H9 (cell line): ENCODE data around the gene PSAPL1. TPM values are rescaled to one million over a fixed set of nuclear protein-coding genes. Genes with fewer than 3 reads are reported as not detected.

ENCODE experiments used
- DNase-seq: peaks from one replicate; pipeline ENCODE4 v3.0.0-alpha.2; 2017
- H2AFZ ChIP-seq: one replicate; pipeline ENCODE4 v1.6.1; 2013; ENCODE audit warnings: mild to moderate bottlenecking, low read length, control low read depth, moderate library complexity
- H2AK5ac ChIP-seq: 2 replicates; pipeline ENCODE4 v1.6.1; 2013; ENCODE audit warnings: low read length, control low read depth, mixed read lengths; ENCODE audit not compliant: insufficient read length
- H2BK120ac ChIP-seq: one replicate; pipeline ENCODE4 v1.6.1; 2013; ENCODE audit warnings: low read depth, mild to moderate bottlenecking, low read length, control low read depth, inconsistent platforms; ENCODE audit not compliant: poor library complexity, severe bottlenecking
- H2BK12ac ChIP-seq: 2 replicates; pipeline ENCODE4 v1.6.1; 2013; ENCODE audit warnings: low read length, control low read depth, mixed read lengths, low read depth; ENCODE audit not compliant: insufficient read length
- H2BK15ac ChIP-seq: 2 replicates; pipeline ENCODE4 v1.6.1; 2013; ENCODE audit warnings: low read depth, low read length, control low read depth
- H2BK20ac ChIP-seq: one replicate; pipeline ENCODE4 v1.6.1; 2013; ENCODE audit warnings: low read depth, mild to moderate bottlenecking, low read length, control low read depth, inconsistent platforms; ENCODE audit not compliant: poor library complexity, severe bottlenecking
- H2BK5ac ChIP-seq: 2 replicates; pipeline ENCODE4 v1.6.1; 2013; ENCODE audit warnings: low read length, control low read depth, mixed read lengths; ENCODE audit not compliant: insufficient read length
- H3K14ac ChIP-seq: 2 replicates; pipeline ENCODE4 v1.6.1; 2013; ENCODE audit warnings: low read length, control low read depth; ENCODE audit not compliant: insufficient read depth
- H3K18ac ChIP-seq: 2 replicates; pipeline ENCODE4 v1.6.1; 2013; ENCODE audit warnings: low read depth, mild to moderate bottlenecking, mixed read lengths, low read length, control low read depth; ENCODE audit not compliant: insufficient read length
- H3K23ac ChIP-seq: 2 replicates; pipeline ENCODE4 v1.6.1; 2013; ENCODE audit warnings: low read length, control low read depth, mixed read lengths, low read depth; ENCODE audit not compliant: insufficient read length
- H3K23me2 ChIP-seq: 2 replicates; pipeline ENCODE4 v1.6.1; 2013; ENCODE audit warnings: low read depth, mild to moderate bottlenecking, mixed read lengths, low read length, control low read depth; ENCODE audit not compliant: insufficient read length, poor library complexity, severe bottlenecking
- H3K27ac ChIP-seq: 2 replicates; pipeline ENCODE4 v1.5.1; 2013; ENCODE audit warnings: low read length, control low read depth, mixed read lengths, low read depth; ENCODE audit not compliant: insufficient read length
- H3K27me3 ChIP-seq: 2 replicates; pipeline ENCODE4 v1.6.1; 2013; ENCODE audit warnings: low read length, control low read depth, inconsistent platforms; ENCODE audit not compliant: insufficient read depth
- H3K4ac ChIP-seq: 2 replicates; pipeline ENCODE4 v1.6.1; 2013; ENCODE audit warnings: low read depth, mild to moderate bottlenecking, control low read depth, inconsistent platforms, low read length, moderate library complexity
- H3K4me1 ChIP-seq: 2 replicates; pipeline ENCODE4 v1.6.1; 2013; ENCODE audit warnings: low read length, control low read depth, inconsistent platforms; ENCODE audit not compliant: insufficient read depth
- H3K4me2 ChIP-seq: 2 replicates; pipeline ENCODE4 v1.6.1; 2013; ENCODE audit warnings: low read length, control low read depth, mixed read lengths; ENCODE audit not compliant: insufficient read length, insufficient read depth
- H3K56ac ChIP-seq: 2 replicates; pipeline ENCODE4 v1.6.1; 2013; ENCODE audit warnings: low read depth, mild to moderate bottlenecking, mixed read lengths, low read length, control low read depth; ENCODE audit not compliant: insufficient read length
- H3K79me1 ChIP-seq: 2 replicates; pipeline ENCODE4 v1.6.1; 2013; ENCODE audit warnings: low read depth, mild to moderate bottlenecking, moderate library complexity, low read length, control low read depth, inconsistent platforms; ENCODE audit not compliant: insufficient read depth, poor library complexity, severe bottlenecking
- H3K79me2 ChIP-seq: 2 replicates; pipeline ENCODE4 v1.6.1; 2013; ENCODE audit warnings: low read length, control low read depth, inconsistent platforms; ENCODE audit not compliant: insufficient read depth
- H3K9ac ChIP-seq: 2 replicates; pipeline ENCODE4 v1.6.1; 2013; ENCODE audit warnings: low read length, control low read depth, mixed read lengths; ENCODE audit not compliant: insufficient read length; ENCODE audit errors: extremely low read depth
- H3K9me3 ChIP-seq: one replicate; pipeline ENCODE4 v1.6.1; 2013; ENCODE audit warnings: low read depth, low read length, inconsistent platforms; ENCODE audit not compliant: control insufficient read depth
- H3T11ph ChIP-seq: one replicate; pipeline ENCODE4 v1.6.1; 2013; ENCODE audit warnings: mild to moderate bottlenecking, low read length, control low read depth, inconsistent platforms
- H4K20me1 ChIP-seq: one replicate; pipeline ENCODE4 v1.6.1; 2013; ENCODE audit not compliant: control insufficient read depth, insufficient read length, insufficient read depth
- H4K5ac ChIP-seq: 2 replicates; pipeline ENCODE4 v1.6.1; 2013; ENCODE audit warnings: low read depth, mild to moderate bottlenecking, mixed read lengths, low read length, control low read depth; ENCODE audit not compliant: insufficient read length
- H4K8ac ChIP-seq: replicated peaks from 2 replicates; pipeline ENCODE4 v1.6.1; 2013; ENCODE audit warnings: low read length, control low read depth, mixed read lengths, low read depth; ENCODE audit not compliant: insufficient read length
- H4K91ac ChIP-seq: 2 replicates; pipeline ENCODE4 v1.6.1; 2013; ENCODE audit warnings: low read depth, mild to moderate bottlenecking, moderate library complexity, mixed read lengths, low read length, control low read depth; ENCODE audit not compliant: insufficient read length
- H3K27ac Mint-ChIP-seq, 3 experiments: 2 replicates in 2 of 3; 3 replicates in 1 of 3; pipeline ENCODE4 v1.8.0; 2020 to 2021; ENCODE audit warnings: mixed read lengths in 3 of 3, mild to moderate bottlenecking in 1 of 3, moderate library complexity in 1 of 3
- H3K27me3 Mint-ChIP-seq: 2 replicates; pipeline ENCODE4 v1.8.0; 2021; ENCODE audit warnings: low read depth, mild to moderate bottlenecking, moderate library complexity, mixed read lengths
- H3K36me3 Mint-ChIP-seq, 3 experiments: 2 replicates in 2 of 3; 3 replicates in 1 of 3; pipeline ENCODE4 v1.8.0; 2020 to 2021; ENCODE audit warnings: low read depth in 3 of 3, mixed read lengths in 3 of 3; ENCODE audit not compliant: insufficient read depth in 1 of 3
- H3K4me1 Mint-ChIP-seq, 2 experiments: 2 replicates each; pipeline ENCODE4 v1.8.0; 2020; ENCODE audit warnings: mixed read lengths in 2 of 2
- H3K4me3 Mint-ChIP-seq, 2 experiments: 2 replicates in 1 of 2; 3 replicates in 1 of 2; pipeline ENCODE4 v1.8.0; 2020 to 2021; ENCODE audit warnings: mild to moderate bottlenecking in 2 of 2, mixed read lengths in 2 of 2, moderate library complexity in 1 of 2
- H3K9me3 Mint-ChIP-seq, 2 experiments: 2 replicates in 1 of 2; 3 replicates in 1 of 2; pipeline ENCODE4 v1.8.0; 2020; ENCODE audit warnings: mild to moderate bottlenecking in 2 of 2, mixed read lengths in 2 of 2, moderate library complexity in 1 of 2
- WGBS: extraction: QIAGEN DNeasy Blood & Tissue Kit; methylation state at CpG from one replicate; pipeline ENCODE4 v1.1.7; 2013; ENCODE audit warnings: missing lambda C conversion rate, low lambda C conversion rate, mixed read lengths; ENCODE audit not compliant: insufficient read length; ENCODE audit errors: extremely low coverage; 5-methylcytosine and 5-hydroxymethylcytosine counted together
- total RNA-seq: library from RNA; stranded (reverse); gene quantifications from 2 replicates; pipeline ENCODE4 v1.2.1, GENCODE V29; 2021
- TF ChIP-seq, protein P1 (sequence below): fragments of 200-600 bp; sonication (generic); conservative IDR thresholded peaks from 3 replicates; pipeline ENCODE4 v1.8.0; 2021; ENCODE audit warnings: antibody characterized with exemption, mild to moderate bottlenecking

Gene PSAPL1
- total RNA-seq, 1 experiment from 2014 or later: 0.04 TPM

DNA sequence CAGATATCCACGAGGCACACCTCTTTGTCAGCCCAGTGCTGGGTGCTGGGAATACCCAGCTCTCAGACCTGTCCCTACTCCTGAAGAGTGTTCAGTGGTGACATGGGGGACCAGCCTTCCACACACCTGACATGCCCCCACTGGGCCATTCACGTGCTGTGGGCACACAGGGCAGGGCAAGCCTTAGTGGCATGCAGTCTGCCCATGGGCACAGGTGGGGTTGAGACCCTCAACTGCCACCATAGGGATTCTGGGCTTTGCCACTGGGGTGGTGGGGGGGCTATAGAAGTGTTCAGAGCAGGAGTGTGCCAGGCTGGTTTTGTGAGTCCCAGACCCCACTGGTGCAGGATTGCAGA, 16.7 kb upstream of the PSAPL1 start:
- no peak overlapping the region for H3K4ac ChIP-seq
- no peaks in the 10 kb centered on the region for H3K27me3 ChIP-seq
- H4K91ac ChIP-seq: no peak overlapping the region
- no peaks in the 10 kb centered on the region for H3K4me1 Mint-ChIP-seq
- no peak overlapping the region for H2BK5ac ChIP-seq
- DNase-seq: no peak
- H4K5ac ChIP-seq: no peak overlapping the region
- H2BK120ac ChIP-seq: no peak overlapping the region
- TF ChIP-seq, protein P1, sequence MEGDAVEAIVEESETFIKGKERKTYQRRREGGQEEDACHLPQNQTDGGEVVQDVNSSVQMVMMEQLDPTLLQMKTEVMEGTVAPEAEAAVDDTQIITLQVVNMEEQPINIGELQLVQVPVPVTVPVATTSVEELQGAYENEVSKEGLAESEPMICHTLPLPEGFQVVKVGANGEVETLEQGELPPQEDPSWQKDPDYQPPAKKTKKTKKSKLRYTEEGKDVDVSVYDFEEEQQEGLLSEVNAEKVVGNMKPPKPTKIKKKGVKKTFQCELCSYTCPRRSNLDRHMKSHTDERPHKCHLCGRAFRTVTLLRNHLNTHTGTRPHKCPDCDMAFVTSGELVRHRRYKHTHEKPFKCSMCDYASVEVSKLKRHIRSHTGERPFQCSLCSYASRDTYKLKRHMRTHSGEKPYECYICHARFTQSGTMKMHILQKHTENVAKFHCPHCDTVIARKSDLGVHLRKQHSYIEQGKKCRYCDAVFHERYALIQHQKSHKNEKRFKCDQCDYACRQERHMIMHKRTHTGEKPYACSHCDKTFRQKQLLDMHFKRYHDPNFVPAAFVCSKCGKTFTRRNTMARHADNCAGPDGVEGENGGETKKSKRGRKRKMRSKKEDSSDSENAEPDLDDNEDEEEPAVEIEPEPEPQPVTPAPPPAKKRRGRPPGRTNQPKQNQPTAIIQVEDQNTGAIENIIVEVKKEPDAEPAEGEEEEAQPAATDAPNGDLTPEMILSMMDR: no peak
- peaks cover 15% of the 10 kb centered on the region for H3K27me3 Mint-ChIP-seq
- H4K20me1 ChIP-seq: no peaks in the 10 kb centered on the region
- no peak overlapping the region for H3K56ac ChIP-seq
- H3K36me3 Mint-ChIP-seq: no peaks in the 10 kb centered on the region; a peak in 1 of 7 replicates
- no peak overlapping the region for H3K9ac ChIP-seq
- no peak overlapping the region for H2AK5ac ChIP-seq
- no peak overlapping the region for H3K27ac ChIP-seq
- no peak overlapping the region for H3K4me2 ChIP-seq
- no peak overlapping the region for H2BK15ac ChIP-seq
- H3K79me1 ChIP-seq: no peaks in the 10 kb centered on the region
- H3K9me3 Mint-ChIP-seq: no peaks in the 10 kb centered on the region; a peak in 1 of 5 replicates
- no peak overlapping the region for H4K8ac ChIP-seq
- no peak overlapping the region for H3T11ph ChIP-seq
- no peaks in the 10 kb centered on the region for H3K9me3 ChIP-seq
- H3K4me1 ChIP-seq: no peaks in the 10 kb centered on the region
- no peak overlapping the region for H3K23ac ChIP-seq
- H2BK12ac ChIP-seq: no peak overlapping the region
- H3K23me2 ChIP-seq: no peaks in the 10 kb centered on the region
- WGBS: no CpG with 5 or more reads among the region's 2 CpGs
- no peaks in the 10 kb centered on the region for H3K79me2 ChIP-seq
- H3K4me3 Mint-ChIP-seq: no peak overlapping the region
- no peak overlapping the region for H3K27ac Mint-ChIP-seq
- H2BK20ac ChIP-seq: no peak overlapping the region
- H3K14ac ChIP-seq: no peak overlapping the region
- no peak overlapping the region for H2AFZ ChIP-seq
- H3K18ac ChIP-seq: no peak overlapping the region
